Loucy (cell line): ENCODE data around the gene UNG.

Experiments used
- CTCF ChIP-seq: fragments of 200-600 bp; sonication (generic); conservative IDR thresholded peaks from 2 replicates; pipeline ENCODE4 v1.5.1; 2014; ENCODE audit warnings: mild to moderate bottlenecking, antibody characterized with exemption, low read length
- EZH2phosphoT487 ChIP-seq: fragments of 200-600 bp; IDR thresholded peaks from 2 replicates; pipeline ENCODE4 v1.6.1; 2018; ENCODE audit warnings: antibody characterized with exemption, mild to moderate bottlenecking, moderate library complexity, borderline replicate concordance

GRCh38 chr12:109115758-109116610 lies 18.6 kb downstream of the UNG start, which contains the start of gene ACACB:
- TF ChIP-seq CTCF, result no peak
- no peak for TF ChIP-seq EZH2phosphoT487
